ENCODE data around the gene TNIP1. TPM values are rescaled to one million over a fixed set of nuclear protein-coding genes. Genes with fewer than 3 reads are reported as not detected.
A peak's percentile ranks its signal among the peaks of the same experiment; 100 is the strongest.

TNIP1 gene
- total RNA-seq, 4 donors from 2014 or later, result 74.4 to 115 (median 94.7) TPM

GRCh38 chr5:151106043-151106442 is 25.2 kb upstream of the TNIP1 start:
- intact Hi-C loops (cut with DNase I), result no loop called here
- peak overlapping the region in 1 of 3 donors; percentile 24 for H3K27ac ChIP-seq
- 72 to 77% methylated on average over 5 of the region's 5 CpGs for WGBS, 2 donors
- H3K36me3 ChIP-seq, result peaks cover 0 to 38% of the 10 kb centered on the region in 2 donors
- H3K27me3 ChIP-seq, result no peaks in the 10 kb centered on the region
- DNase-seq, result peak; percentile 40 to 42
- H3K9me3 ChIP-seq, result no peaks in the 10 kb centered on the region
- TF ChIP-seq, protein P1, sequence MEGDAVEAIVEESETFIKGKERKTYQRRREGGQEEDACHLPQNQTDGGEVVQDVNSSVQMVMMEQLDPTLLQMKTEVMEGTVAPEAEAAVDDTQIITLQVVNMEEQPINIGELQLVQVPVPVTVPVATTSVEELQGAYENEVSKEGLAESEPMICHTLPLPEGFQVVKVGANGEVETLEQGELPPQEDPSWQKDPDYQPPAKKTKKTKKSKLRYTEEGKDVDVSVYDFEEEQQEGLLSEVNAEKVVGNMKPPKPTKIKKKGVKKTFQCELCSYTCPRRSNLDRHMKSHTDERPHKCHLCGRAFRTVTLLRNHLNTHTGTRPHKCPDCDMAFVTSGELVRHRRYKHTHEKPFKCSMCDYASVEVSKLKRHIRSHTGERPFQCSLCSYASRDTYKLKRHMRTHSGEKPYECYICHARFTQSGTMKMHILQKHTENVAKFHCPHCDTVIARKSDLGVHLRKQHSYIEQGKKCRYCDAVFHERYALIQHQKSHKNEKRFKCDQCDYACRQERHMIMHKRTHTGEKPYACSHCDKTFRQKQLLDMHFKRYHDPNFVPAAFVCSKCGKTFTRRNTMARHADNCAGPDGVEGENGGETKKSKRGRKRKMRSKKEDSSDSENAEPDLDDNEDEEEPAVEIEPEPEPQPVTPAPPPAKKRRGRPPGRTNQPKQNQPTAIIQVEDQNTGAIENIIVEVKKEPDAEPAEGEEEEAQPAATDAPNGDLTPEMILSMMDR (IDR thresholded peaks at IDR 0.05), result no peak
- TF ChIP-seq POLR2A (IDR thresholded peaks at IDR 0.05), result no peak
- H3K4me3 ChIP-seq (replicated peaks in 1 of 3), result no peak overlapping the region
- peaks cover 20 to 35% of the 10 kb centered on the region in 2 donors for H3K4me1 ChIP-seq

- H3K27me3 ChIP-seq, result no peaks in the 10 kb centered on the region
- H3K27ac ChIP-seq, result no peak overlapping the region
- intact Hi-C loops (cut with DNase I), result no loop called here
- no peaks in the 10 kb centered on the region for H3K9me3 ChIP-seq
- H3K36me3 ChIP-seq, result peaks cover 0 to 34% of the 10 kb centered on the region in 2 donors
- no peak overlapping the region for H3K4me3 ChIP-seq (replicated peaks in 1 of 3)
- no peak for DNase-seq
- 77 to 83% methylated on average over 2 of the region's 2 CpGs for WGBS, 2 donors
- peaks cover 20 to 40% of the 10 kb centered on the region in 2 donors for H3K4me1 ChIP-seq
- TF ChIP-seq, protein P1 (IDR thresholded peaks at IDR 0.05), result no peak
- TF ChIP-seq POLR2A (IDR thresholded peaks at IDR 0.05), result no peak
These were observed 24.7 kb upstream of the TNIP1 start for GRCh38 chr5:151105561-151105960.

- TF ChIP-seq, protein P1 (IDR thresholded peaks at IDR 0.05), result no peak
- TF ChIP-seq POLR2A (IDR thresholded peaks at IDR 0.05), result no peak
- H3K4me3 ChIP-seq (replicated peaks in 1 of 3), result no peak overlapping the region
- intact Hi-C loops (cut with DNase I), result no loop called here
- no peak for DNase-seq
- no peaks in the 10 kb centered on the region for H3K27me3 ChIP-seq
- H3K36me3 ChIP-seq, result peaks cover 0 to 31% of the 10 kb centered on the region in 2 donors
- WGBS, 2 donors, result 80 to 87% methylated on average over 4 to 5 of the region's 5 CpGs
- H3K9me3 ChIP-seq, result no peaks in the 10 kb centered on the region
- H3K4me1 ChIP-seq, result peaks cover 28 to 47% of the 10 kb centered on the region in 2 donors
- H3K27ac ChIP-seq, result peak overlapping the region in 1 of 3 donors; percentile 46
These were observed 24.0 kb upstream of the TNIP1 start for GRCh38 chr5:151104795-151105194.

DNA sequence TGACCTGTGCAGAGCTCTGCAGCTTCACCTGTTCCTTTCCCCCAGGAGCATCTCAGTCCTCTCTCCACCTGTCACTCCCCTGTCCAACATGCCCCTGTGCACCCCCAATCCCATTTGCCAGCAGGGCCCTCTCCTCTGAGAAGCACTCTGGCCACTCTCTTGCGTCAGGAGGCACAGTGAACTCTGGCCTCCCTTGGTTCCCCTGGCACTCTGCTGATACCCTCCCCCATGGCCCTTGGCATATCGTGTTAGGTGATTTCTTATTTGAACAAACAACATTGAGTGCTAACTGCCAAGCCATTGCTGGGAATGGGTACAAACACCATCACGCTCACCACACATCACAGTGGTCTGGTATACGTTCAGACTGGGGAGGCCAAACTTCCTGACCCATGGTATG is 20.9 kb upstream of the TNIP1 start:
- Histone ChIP-seq H3K27me3 (no peaks in the 10 kb centered on the region), H3K4me3 (replicated peaks in 1 of 3) (no peak overlapping the region), H3K4me1 (peaks cover 37 to 58% of the 10 kb centered on the region in 2 donors), H3K36me3 (peaks cover 0 to 12% of the 10 kb centered on the region in 2 donors), H3K27ac (peak overlapping the region in 2 of 3 donors; percentile 68 to 90), H3K9me3 (no peaks in the 10 kb centered on the region)
- WGBS, 2 donors, result 84 to 89% methylated on average over 4 of the region's 4 CpGs
- TF ChIP-seq, protein P1 (IDR thresholded peaks at IDR 0.05), result no peak
- TF ChIP-seq POLR2A (IDR thresholded peaks at IDR 0.05), result no peak
- no peak for DNase-seq
- intact Hi-C loops (cut with DNase I), result no loop called here

DNA sequence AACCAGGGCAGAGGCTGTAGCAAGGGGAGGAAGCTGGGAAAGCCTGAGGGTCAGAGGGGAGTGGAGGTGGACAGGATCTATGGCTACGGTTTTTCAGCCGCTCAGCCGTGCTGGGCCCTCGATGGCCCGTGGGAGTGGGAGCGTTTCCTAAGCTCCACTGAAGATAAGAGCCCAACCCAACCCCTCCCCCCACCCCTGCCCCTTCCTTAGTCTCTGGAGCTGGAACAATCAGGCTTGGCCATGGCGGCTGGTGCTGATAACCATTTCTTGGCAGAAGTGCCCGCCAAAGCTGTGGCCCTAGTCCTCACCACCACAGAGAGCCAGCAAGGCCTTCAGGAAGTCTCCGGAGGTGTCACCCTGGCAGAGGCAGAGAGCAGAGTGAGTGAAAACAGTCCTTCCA is 20.3 kb upstream of the TNIP1 start:
- Histone ChIP-seq H3K4me3 (replicated peaks in 1 of 3) (no peak overlapping the region), H3K27me3 (no peaks in the 10 kb centered on the region), H3K27ac (peak overlapping the region; percentile 68 to 90 (median 68)), H3K4me1 (peaks cover 35 to 55% of the 10 kb centered on the region in 2 donors), H3K9me3 (no peaks in the 10 kb centered on the region), H3K36me3 (peaks cover 0 to 12% of the 10 kb centered on the region in 2 donors)
- WGBS, 2 donors, result 80 to 86% methylated on average over 8 to 9 of the region's 9 CpGs
- TF ChIP-seq POLR2A (IDR thresholded peaks at IDR 0.05), result no peak
- TF ChIP-seq, protein P1 (IDR thresholded peaks at IDR 0.05), result no peak
- intact Hi-C loops (cut with DNase I), result no loop called here
- no peak for DNase-seq

Measured in thyroid gland (tissue), 4 donors.